HepG2 (cell line): ENCODE results near the gene NRAP. TPM values are rescaled to one million over a fixed set of nuclear protein-coding genes. Genes with fewer than 3 reads are reported as not detected.
A peak's percentile ranks its signal among the peaks of the same experiment; 100 is the strongest.

Experiments
- ARHGAP35 ChIP-seq: sonication (generic); formaldehyde crosslinking; IDR thresholded peaks from 2 replicates; pipeline ENCODE4 v1.9.0; 2022; ENCODE audit warnings: mild to moderate bottlenecking, inconsistent platforms, moderate library complexity, missing genetic modification reagents, borderline replicate concordance
- CC2D1A ChIP-seq: sonication (generic); formaldehyde crosslinking; IDR thresholded peaks from 2 replicates; pipeline ENCODE4 v1.8.1; 2023; ENCODE audit warnings: mild to moderate bottlenecking, missing genetic modification reagents
- DR1 ChIP-seq: sonication (generic); formaldehyde crosslinking; IDR thresholded peaks from 2 replicates; pipeline ENCODE4 v1.8.0; 2021; ENCODE audit warnings: mild to moderate bottlenecking, missing genetic modification reagents, inconsistent platforms
- FOXP1 ChIP-seq, 2 experiments: fragments of 450-650 bp in 1 of 2; IDR thresholded peaks; 2 replicates each; pipeline ENCODE4 v1.6.1; 2017 to 2018; ENCODE audit warnings: antibody characterized with exemption in 1 of 2
- GATAD1 ChIP-seq: IDR thresholded peaks from 2 replicates; pipeline ENCODE4 v1.6.1; 2016; ENCODE audit warnings: missing genetic modification reagents, missing compliant biosample characterization
- GTF2F1 ChIP-seq: fragments of 150-350 bp; IDR thresholded peaks from 2 replicates; pipeline ENCODE4 v1.6.1; 2014; ENCODE audit warnings: low read length
- HDAC1 ChIP-seq: sonication (generic); formaldehyde crosslinking; IDR thresholded peaks from 2 replicates; pipeline ENCODE4 v1.5.1; 2020; ENCODE audit warnings: mild to moderate bottlenecking, missing genetic modification reagents
- HINFP ChIP-seq: sonication (generic); formaldehyde crosslinking; IDR thresholded peaks from 2 replicates; pipeline ENCODE4 v1.4.0; 2020; ENCODE audit warnings: low read depth, mild to moderate bottlenecking, missing genetic modification reagents
- MED1 ChIP-seq: sonication (generic); formaldehyde crosslinking; IDR thresholded peaks from 2 replicates; pipeline ENCODE4 v1.4.0; 2020; ENCODE audit warnings: missing genetic modification reagents
- MED13 ChIP-seq: sonication (generic); formaldehyde crosslinking; IDR thresholded peaks from 2 replicates; pipeline ENCODE4 v1.5.0; 2020; ENCODE audit warnings: missing genetic modification reagents
- POLR2G ChIP-seq: fragments of 200-400 bp; formaldehyde crosslinking; IDR thresholded peaks from 2 replicates; pipeline ENCODE4 v1.6.1; 2018; ENCODE audit warnings: mild to moderate bottlenecking, low read depth, low read length, moderate library complexity
- SIN3B ChIP-seq: fragments of 150-350 bp; IDR thresholded peaks from 2 replicates; pipeline ENCODE4 v1.6.1; 2014; ENCODE audit warnings: low read length
- TGIF2 ChIP-seq: IDR thresholded peaks from 2 replicates; pipeline ENCODE4 v1.6.1; 2016; ENCODE audit warnings: control low read depth, missing compliant biosample characterization
- THAP11 ChIP-seq: IDR thresholded peaks from 2 replicates; pipeline ENCODE4 v1.6.1; 2016; ENCODE audit warnings: missing biosample characterization, missing genetic modification reagents
- ZBTB21 ChIP-seq: sonication (generic); formaldehyde crosslinking; IDR thresholded peaks from 2 replicates; pipeline ENCODE4 v1.4.0; 2020; ENCODE audit warnings: missing genetic modification reagents
- ZBTB25 ChIP-seq: IDR thresholded peaks from 2 replicates; pipeline ENCODE4 v1.6.1; 2018; ENCODE audit warnings: missing genetic modification reagents
- ZNF138 ChIP-seq: sonication (generic); formaldehyde crosslinking; IDR thresholded peaks from 2 replicates; pipeline ENCODE4 v1.5.0; 2020; ENCODE audit warnings: mild to moderate bottlenecking, low read depth, missing genetic modification reagents
- ZNF546 ChIP-seq: sonication (generic); formaldehyde crosslinking; conservative IDR thresholded peaks from 2 replicates; pipeline ENCODE4 v1.8.1; 2023; ENCODE audit warnings: mild to moderate bottlenecking, missing genetic modification reagents
- ZNF598 ChIP-seq: sonication (generic); formaldehyde crosslinking; IDR thresholded peaks from 2 replicates; pipeline ENCODE4 v1.5.1; 2020; ENCODE audit warnings: mild to moderate bottlenecking, missing genetic modification reagents, borderline replicate concordance
- ZNF749 ChIP-seq: sonication (generic); formaldehyde crosslinking; IDR thresholded peaks from 2 replicates; pipeline ENCODE4 v1.8.0; 2022; ENCODE audit warnings: mild to moderate bottlenecking, missing genetic modification reagents, moderate library complexity, borderline replicate concordance
- polyA plus RNA-seq, 8 experiments: library from polyadenylated mRNA; depleted of rRNA in 3 of 8; stranded (reverse) in 7 of 8; unstranded in 1 of 8; fragments of >200 nt; fragmentation: Illumina TruSeq in 4 of 8; extraction: Trizol in 4 of 8; gene quantifications; 2 replicates each; pipeline versions ENCODE4 v1.2.1 to v1.2.3, GENCODE V29; 2011 to 2016; ENCODE audit warnings: low read depth in 4 of 8, missing spikeins in 1 of 8, mixed read lengths in 1 of 8; ENCODE audit not compliant: insufficient read depth in 1 of 8
- total RNA-seq, 5 experiments: library from RNA; depleted of rRNA; stranded (reverse); fragments of >200 nt; fragmentation: Illumina TruSeq; extraction: Trizol; gene quantifications; 2 replicates each; pipeline ENCODE4 v1.2.3, GENCODE V29; 2016; ENCODE audit warnings: low read depth in 1 of 5
- TF ChIP-seq, protein P1 (sequence below): sonication (generic); formaldehyde crosslinking; IDR thresholded peaks from one replicate; pipeline ENCODE4 v1.5.1; 2020; ENCODE audit warnings: mild to moderate bottlenecking, missing genetic modification reagents; ENCODE audit errors: not compliant biosample characterization

The NRAP gene
- total and polyA plus RNA-seq, 2 of the 13 experiments (the other 11 are each of a cell fraction or from before 2014, with no cell fraction given) = not detected

GRCh38 chr10:113589201-113589770 is 74.6 kb downstream of the NRAP start (continued):
- TF ChIP-seq, protein P1, sequence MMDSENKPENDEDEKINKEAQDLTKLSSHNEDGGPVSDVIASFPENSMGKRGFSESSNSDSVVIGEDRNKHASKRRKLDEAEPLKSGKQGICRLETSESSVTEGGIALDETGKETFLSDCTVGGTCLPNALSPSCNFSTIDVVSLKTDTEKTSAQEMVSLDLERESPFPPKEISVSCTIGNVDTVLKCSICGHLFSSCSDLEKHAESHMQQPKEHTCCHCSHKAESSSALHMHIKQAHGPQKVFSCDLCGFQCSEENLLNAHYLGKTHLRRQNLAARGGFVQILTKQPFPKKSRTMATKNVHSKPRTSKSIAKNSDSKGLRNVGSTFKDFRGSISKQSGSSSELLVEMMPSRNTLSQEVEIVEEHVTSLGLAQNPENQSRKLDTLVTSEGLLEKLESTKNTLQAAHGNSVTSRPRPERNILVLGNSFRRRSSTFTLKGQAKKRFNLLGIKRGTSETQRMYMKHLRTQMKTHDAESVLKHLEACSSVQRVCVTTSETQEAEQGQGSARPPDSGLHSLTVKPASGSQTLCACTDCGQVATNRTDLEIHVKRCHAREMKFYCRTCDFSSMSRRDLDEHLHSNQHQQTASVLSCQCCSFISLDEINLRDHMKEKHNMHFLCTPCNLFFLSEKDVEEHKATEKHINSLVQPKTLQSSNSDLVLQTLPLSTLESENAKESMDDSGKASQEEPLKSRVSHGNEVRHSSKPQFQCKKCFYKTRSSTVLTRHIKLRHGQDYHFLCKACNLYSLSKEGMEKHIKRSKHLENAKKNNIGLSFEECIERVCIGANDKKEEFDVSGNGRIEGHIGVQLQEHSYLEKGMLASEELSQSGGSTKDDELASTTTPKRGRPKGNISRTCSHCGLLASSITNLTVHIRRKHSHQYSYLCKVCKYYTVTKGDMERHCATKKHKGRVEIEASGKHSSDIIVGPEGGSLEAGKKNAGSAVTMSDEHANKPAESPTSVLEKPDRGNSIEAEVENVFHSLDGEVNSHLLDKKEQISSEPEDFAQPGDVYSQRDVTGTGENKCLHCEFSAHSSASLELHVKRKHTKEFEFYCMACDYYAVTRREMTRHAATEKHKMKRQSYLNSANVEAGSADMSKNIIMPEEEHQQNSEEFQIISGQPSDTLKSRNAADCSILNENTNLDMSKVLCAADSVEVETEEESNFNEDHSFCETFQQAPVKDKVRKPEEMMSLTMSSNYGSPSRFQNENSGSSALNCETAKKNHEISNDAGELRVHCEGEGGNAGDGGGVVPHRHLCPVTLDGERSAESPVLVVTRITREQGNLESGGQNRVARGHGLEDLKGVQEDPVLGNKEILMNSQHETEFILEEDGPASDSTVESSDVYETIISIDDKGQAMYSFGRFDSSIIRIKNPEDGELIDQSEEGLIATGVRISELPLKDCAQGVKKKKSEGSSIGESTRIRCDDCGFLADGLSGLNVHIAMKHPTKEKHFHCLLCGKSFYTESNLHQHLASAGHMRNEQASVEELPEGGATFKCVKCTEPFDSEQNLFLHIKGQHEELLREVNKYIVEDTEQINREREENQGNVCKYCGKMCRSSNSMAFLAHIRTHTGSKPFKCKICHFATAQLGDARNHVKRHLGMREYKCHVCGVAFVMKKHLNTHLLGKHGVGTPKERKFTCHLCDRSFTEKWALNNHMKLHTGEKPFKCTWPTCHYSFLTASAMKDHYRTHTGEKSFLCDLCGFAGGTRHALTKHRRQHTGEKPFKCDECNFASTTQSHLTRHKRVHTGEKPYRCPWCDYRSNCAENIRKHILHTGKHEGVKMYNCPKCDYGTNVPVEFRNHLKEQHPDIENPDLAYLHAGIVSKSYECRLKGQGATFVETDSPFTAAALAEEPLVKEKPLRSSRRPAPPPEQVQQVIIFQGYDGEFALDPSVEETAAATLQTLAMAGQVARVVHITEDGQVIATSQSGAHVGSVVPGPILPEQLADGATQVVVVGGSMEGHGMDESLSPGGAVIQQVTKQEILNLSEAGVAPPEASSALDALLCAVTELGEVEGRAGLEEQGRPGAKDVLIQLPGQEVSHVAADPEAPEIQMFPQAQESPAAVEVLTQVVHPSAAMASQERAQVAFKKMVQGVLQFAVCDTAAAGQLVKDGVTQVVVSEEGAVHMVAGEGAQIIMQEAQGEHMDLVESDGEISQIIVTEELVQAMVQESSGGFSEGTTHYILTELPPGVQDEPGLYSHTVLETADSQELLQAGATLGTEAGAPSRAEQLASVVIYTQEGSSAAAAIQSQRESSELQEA (CRISPR knock-in tag) = no peak
- TF ChIP-seq ZNF598 (CRISPR knock-in tag) = no peak
- TF ChIP-seq FOXP1 (IDR thresholded peaks at IDR 0.05) = no peak
- TF ChIP-seq FOXP1 (CRISPR knock-in tag; IDR thresholded peaks at IDR 0.05) = 0 out of 2 replicates have a peak, but pooled peaks have one; percentile 20
- no peak for TF ChIP-seq GTF2F1
- TF ChIP-seq CC2D1A = no peak
- no peak for TF ChIP-seq DR1 (CRISPR knock-in tag)
- TF ChIP-seq MED13 = no peak
- TF ChIP-seq TGIF2 (CRISPR knock-in tag) = no peak
- TF ChIP-seq ZNF749 (CRISPR knock-in tag) = no peak
- TF ChIP-seq ZNF138 (CRISPR knock-in tag) = no peak
- no peak for TF ChIP-seq ARHGAP35 (CRISPR knock-in tag)
- TF ChIP-seq HINFP (CRISPR knock-in tag) = no peak
- peak; percentile 35; the same call in 1 of the 2 replicates for TF ChIP-seq MED1
- no peak for TF ChIP-seq ZBTB25 (CRISPR knock-in tag)
- TF ChIP-seq SIN3B = no peak
- TF ChIP-seq ZNF546 (CRISPR knock-in tag) = no peak
- TF ChIP-seq HDAC1 (CRISPR knock-in tag) = 0 out of 2 replicates have a peak, but pooled peaks have one; percentile 21
- 0 out of 2 replicates have a peak, but pooled peaks have one; percentile 41 for TF ChIP-seq ZBTB21 (CRISPR knock-in tag)
- TF ChIP-seq POLR2G = no peak
- no peak for TF ChIP-seq GATAD1 (CRISPR knock-in tag)
- no peak for TF ChIP-seq THAP11 (CRISPR knock-in tag)
